SK-N-SH (cell line): ENCODE results near the gene NT5DC2. TPM values are rescaled to one million over a fixed set of nuclear protein-coding genes. Genes with fewer than 3 reads are reported as not detected.

ENCODE experiments used
- CTCF ChIA-PET: fragments of 300-600, 350-600 bp; formaldehyde crosslinking; extraction: SDS; loops from one replicate; lab custom pipeline; 2021; lab: Yijun Ruan, JAX
- POLR2A ChIA-PET: fragments of 350-600 bp; sonication (Branson Sonifier 250); formaldehyde crosslinking; extraction: SDS; loops from one replicate; lab custom pipeline; 2020; ENCODE audit warnings: antibody characterized with exemption, inconsistent platforms; lab: Yijun Ruan, JAX
- DNase-seq: peaks from one replicate; pipeline ENCODE4 v3.0.0; 2012
- H2AFZ ChIP-seq: fragments of 200-600 bp; sonication (generic); 2 replicates; pipeline ENCODE4 v1.8.1; 2016; ENCODE audit warnings: antibody characterized with exemption, mild to moderate bottlenecking, low read depth
- H3F3A ChIP-seq: fragments of 200-600 bp; sonication (generic); replicated peaks from 2 replicates; pipeline ENCODE3; 2016; ENCODE audit warnings: antibody characterized with exemption, mild to moderate bottlenecking; ENCODE audit not compliant: insufficient read depth
- H3K27ac ChIP-seq, 2 experiments: fragments of 200-500 bp in 1 of 2; fragments of 200-600 bp in 1 of 2; sonication (Bioruptor generic) in 1 of 2; sonication (generic), shearing (Covaris generic) in 1 of 2; 2 replicates each; pipeline versions ENCODE4 v1.5.1 to v1.6.1; 2014 to 2016; ENCODE audit warnings: low read depth in 2 of 2, inconsistent platforms in 1 of 2, low read length in 1 of 2, mild to moderate bottlenecking in 1 of 2, mixed read lengths in 1 of 2
- H3K27me3 ChIP-seq: fragments of 200-600 bp; sonication (generic), shearing (Covaris generic); 2 replicates; pipeline ENCODE4 v1.6.1; 2016; ENCODE audit warnings: mixed run types; ENCODE audit not compliant: insufficient read depth
- H3K36me3 ChIP-seq, 2 experiments: fragments of 200-500 bp in 1 of 2; fragments of 200-600 bp in 1 of 2; sonication (Bioruptor generic) in 1 of 2; sonication (generic) in 1 of 2; replicated peaks in 1 of 2; 2 replicates each; pipeline versions ENCODE3 to v1.5.1; 2014 to 2016; ENCODE audit warnings: low read length in 1 of 2, mild to moderate bottlenecking in 1 of 2; ENCODE audit not compliant: insufficient read depth in 2 of 2, control insufficient read depth in 1 of 2
- H3K4me1 ChIP-seq, 2 experiments: fragments of 200-500 bp in 1 of 2; fragments of 200-600 bp in 1 of 2; sonication (Bioruptor generic) in 1 of 2; sonication (generic), shearing (Covaris generic) in 1 of 2; 2 replicates each; pipeline versions ENCODE4 v1.5.1 to v1.6.1; 2014 to 2016; ENCODE audit warnings: low read depth in 1 of 2, low read length in 1 of 2, mixed run types in 1 of 2; ENCODE audit not compliant: insufficient read depth in 2 of 2, control insufficient read depth in 1 of 2
- H3K4me2 ChIP-seq: fragments of 200-600 bp; sonication (generic), shearing (Covaris generic); 2 replicates; pipeline ENCODE4 v1.6.1; 2017; ENCODE audit warnings: mixed run types
- H3K4me3 ChIP-seq, 2 experiments: fragments of 200-500 bp in 1 of 2; fragments of 200-600 bp in 1 of 2; sonication (Bioruptor generic) in 1 of 2; sonication (generic), shearing (Covaris generic) in 1 of 2; 2 replicates each; pipeline versions ENCODE4 v1.5.1 to v1.8.1; 2014 to 2016; ENCODE audit warnings: low read depth in 2 of 2, inconsistent platforms in 1 of 2, low read length in 1 of 2, mild to moderate bottlenecking in 1 of 2, mixed read lengths in 1 of 2, moderate library complexity in 1 of 2
- H3K79me2 ChIP-seq: fragments of 200-600 bp; sonication (generic); 2 replicates; pipeline ENCODE4 v1.8.1; 2017; ENCODE audit warnings: mild to moderate bottlenecking; ENCODE audit not compliant: insufficient read depth
- H3K9ac ChIP-seq: fragments of 200-600 bp; sonication (generic); 2 replicates; pipeline ENCODE4 v1.6.1; 2017; ENCODE audit warnings: mixed run types
- H3K9me2 ChIP-seq: fragments of 200-600 bp; sonication (generic); 2 replicates; pipeline ENCODE4 v1.6.1; 2017; ENCODE audit warnings: mixed run types
- H3K9me3 ChIP-seq: fragments of 200-600 bp; sonication (generic); 2 replicates; pipeline ENCODE4 v1.6.1; 2017; ENCODE audit warnings: mixed run types, mild to moderate bottlenecking, moderate library complexity
- H4K20me1 ChIP-seq: fragments of 200-600 bp; sonication (generic); 2 replicates; pipeline ENCODE4 v1.6.1; 2017; ENCODE audit warnings: mild to moderate bottlenecking, mixed run types; ENCODE audit not compliant: insufficient read depth
- CHD2 ChIP-seq: fragments of 150-350 bp; IDR thresholded peaks from 2 replicates; pipeline ENCODE4 v1.6.1; 2018; ENCODE audit warnings: low read length; ENCODE audit not compliant: partially characterized antibody
- EP300 ChIP-seq, 2 experiments: IDR thresholded peaks; 2 replicates each; pipeline versions ENCODE4 v1.4.0 to v1.6.1; 2012; ENCODE audit warnings: borderline replicate concordance in 1 of 2, low read depth in 1 of 2, low read length in 1 of 2
- GABPA ChIP-seq: IDR thresholded peaks from 2 replicates; pipeline ENCODE4 v1.4.0; 2012; ENCODE audit warnings: low read depth, mild to moderate bottlenecking
- IRF3 ChIP-seq: fragments of 150-350 bp; IDR thresholded peaks from 2 replicates; pipeline ENCODE4 v1.6.1; 2016; ENCODE audit warnings: mild to moderate bottlenecking, low read depth, low read length
- PBX3 ChIP-seq: IDR thresholded peaks from 2 replicates; pipeline ENCODE4; 2012
- RCOR1 ChIP-seq: fragments of 150-350 bp; IDR thresholded peaks from 2 replicates; pipeline ENCODE4 v1.6.1; 2017; ENCODE audit warnings: antibody characterized with exemption, low read length
- RXRA ChIP-seq: IDR thresholded peaks from 2 replicates; pipeline ENCODE4 v1.4.0; 2012; ENCODE audit warnings: low read depth, mild to moderate bottlenecking, borderline replicate concordance
- TEAD4 ChIP-seq: IDR thresholded peaks from 2 replicates; pipeline ENCODE4 v1.4.0; 2012; ENCODE audit warnings: mild to moderate bottlenecking, borderline replicate concordance; ENCODE audit not compliant: insufficient read depth
- USF2 ChIP-seq: fragments of 150-350 bp; IDR thresholded peaks from 2 replicates; pipeline ENCODE4 v1.6.1; 2017; ENCODE audit warnings: antibody characterized with exemption, low read length, low read depth, borderline replicate concordance
- ZBTB33 ChIP-seq: IDR thresholded peaks from 2 replicates; pipeline ENCODE4 v1.4.0; 2012; ENCODE audit warnings: low read depth, borderline replicate concordance
- WGBS: methylation state at CpG from one replicate; pipeline ENCODE4 v1.1.6; 2017; ENCODE audit warnings: low lambda C conversion rate; 5-methylcytosine and 5-hydroxymethylcytosine counted together
- polyA plus RNA-seq, 3 experiments: library from polyadenylated mRNA; depleted of rRNA; stranded (reverse); fragments of >200 nt; gene quantifications; 2 replicates each; pipeline ENCODE4 v1.2.3, GENCODE V29; 2012

NT5DC2 gene
- polyA plus RNA-seq, 1 of the 3 experiments (the other 2 are of a cell fraction) = 113 TPM

GRCh38 chr3:52487788-52488691, 45.6 kb downstream of the NT5DC2 start:
- H3K9me3 ChIP-seq = no peaks in the 10 kb centered on the region
- no peaks in the 10 kb centered on the region for H3K79me2 ChIP-seq
- ChIA-PET POLR2A (interaction anchor here (2.3 kb wide), 1 partner anchor 8 kb away, joined by 8 read pairs; no protein-coding TSS in a partner anchor), CTCF (interaction anchor here (4.6 kb wide), 1 partner anchor 16 kb away, joined by 24 read pairs; no protein-coding TSS in a partner anchor)
- no peak overlapping the region for H3K27ac ChIP-seq
- no peaks in the 10 kb centered on the region for H3F3A ChIP-seq
- H3K9ac ChIP-seq = no peak overlapping the region
- TF ChIP-seq TEAD4 (no peak), IRF3 (no peak), RXRA (no peak), EP300 (IDR thresholded peaks at IDR 0.05; ENCODE audit: borderline replicate concordance in 1 of 2, low read depth in 1 of 2, low read length in 1 of 2) (no peak), ZBTB33 (no peak), USF2 (no peak), GABPA (no peak), CHD2 (no peak), PBX3 (no peak), RCOR1 (no peak)
- peaks cover 14 to 61% of the 10 kb centered on the region in 2 experiments for H3K36me3 ChIP-seq
- H3K4me2 ChIP-seq = no peak overlapping the region
- peaks cover 3 to 20% of the 10 kb centered on the region in 2 experiments; a peak in 2 of 4 replicates for H3K4me1 ChIP-seq
- WGBS = 94% methylated on average over 48 of the region's 59 CpGs
- no peaks in the 10 kb centered on the region for H3K27me3 ChIP-seq
- H2AFZ ChIP-seq = no peak overlapping the region
- H3K9me2 ChIP-seq = no peaks in the 10 kb centered on the region
- no peak overlapping the region for H3K4me3 ChIP-seq
- no peaks in the 10 kb centered on the region for H4K20me1 ChIP-seq
- no peak for DNase-seq
